HG02798 (cell line): ENCODE results near the gene OCA2.

Experiments
- ATAC-seq: cut with Tn5 transposase; IDR thresholded peaks from one replicate; pipeline ENCODE4 v1.9.1; 2021; ENCODE audit warnings: mild to moderate bottlenecking; ENCODE audit not compliant: unreplicated experiment, poor library complexity

OCA2 gene

GRCh38 chr15:28086175-28086703, 12.9 kb downstream of the OCA2 start:
- ATAC-seq = peak; percentile 99

- ATAC-seq = no peak
Measured at GRCh38 chr15:28085489-28086174, 13.5 kb downstream of the OCA2 start.

GRCh38 chr15:28084547-28084946, 14.6 kb downstream of the OCA2 start:
- no peak for ATAC-seq

- ATAC-seq = no peak
Measured at GRCh38 chr15:28082891-28083684, 16.0 kb downstream of the OCA2 start.

GRCh38 chr15:28081594-28081993, 17.5 kb downstream of the OCA2 start:
- no peak for ATAC-seq

- no peak for ATAC-seq
Measured at GRCh38 chr15:28080386-28080785, 18.7 kb downstream of the OCA2 start.

GRCh38 chr15:28079313-28079969, 19.7 kb downstream of the OCA2 start:
- no peak for ATAC-seq

GRCh38 chr15:28078191-28078719, 20.9 kb downstream of the OCA2 start:
- ATAC-seq = no peak

GRCh38 chr15:28075573-28075972, 23.5 kb downstream of the OCA2 start:
- no peak for ATAC-seq

GRCh38 chr15:28068930-28069329, 30.2 kb downstream of the OCA2 start:
- no peak for ATAC-seq

- ATAC-seq = no peak
Measured at GRCh38 chr15:28066231-28066630, 32.9 kb downstream of the OCA2 start.

- ATAC-seq = no peak
Measured at GRCh38 chr15:28060005-28060404, 39.1 kb downstream of the OCA2 start.

- ATAC-seq = no peak
Measured at GRCh38 chr15:28058082-28058481, 41.0 kb downstream of the OCA2 start.

- ATAC-seq = no peak
Measured at GRCh38 chr15:28051955-28052633, 47.0 kb downstream of the OCA2 start.

- ATAC-seq = no peak
Measured at GRCh38 chr15:28049581-28049980, 49.5 kb downstream of the OCA2 start.

GRCh38 chr15:28047277-28047676, 51.8 kb downstream of the OCA2 start:
- no peak for ATAC-seq

- no peak for ATAC-seq
Measured at GRCh38 chr15:28044121-28044672, 54.9 kb downstream of the OCA2 start.

- no peak for ATAC-seq
Measured at GRCh38 chr15:28043691-28044091, 55.4 kb downstream of the OCA2 start.

GRCh38 chr15:28037969-28038590, 61.0 kb downstream of the OCA2 start:
- no peak for ATAC-seq

- ATAC-seq = no peak
Measured at GRCh38 chr15:28033443-28033842, 65.7 kb downstream of the OCA2 start.
